MG63 (cell line): ENCODE data around the gene IFNGR2. TPM values are rescaled to one million over a fixed set of nuclear protein-coding genes. Genes with fewer than 3 reads are reported as not detected.

Source experiments
- DNase-seq: peaks from one replicate; pipeline ENCODE4 v3.0.0-alpha.2; 2020
- H3K27me3 ChIP-seq: fragments of 250-450 bp; sonication (Bioruptor Pico); 2 replicates; pipeline ENCODE4 v1.5.1; 2020; ENCODE audit warnings: mild to moderate bottlenecking, moderate library complexity
- H3K36me3 ChIP-seq: fragments of 250-450 bp; sonication (Bioruptor Pico); 2 replicates; pipeline ENCODE4 v1.5.1; 2020; ENCODE audit warnings: mild to moderate bottlenecking, moderate library complexity
- H3K4me3 ChIP-seq: fragments of 250-450 bp; sonication (Bioruptor Pico); 2 replicates; pipeline ENCODE4 v1.5.1; 2020; ENCODE audit warnings: mild to moderate bottlenecking, moderate library complexity
- H3K9me3 ChIP-seq: fragments of 250-450 bp; sonication (Bioruptor Pico); 2 replicates; pipeline ENCODE4 v1.5.1; 2020; ENCODE audit warnings: mild to moderate bottlenecking, moderate library complexity
- total RNA-seq: library from RNA; depleted of rRNA; stranded (reverse); fragments of >200 nt; shearing (Covaris generic); gene quantifications from 2 replicates; pipeline ENCODE4 v1.2.3, GENCODE V29; 2014; ENCODE audit warnings: low replicate concordance; rRNA removed

IFNGR2 gene
- total RNA-seq, 1 experiment from 2014 or later: 63.6 TPM

GRCh38 chr21:33481314-33481943 is 78.2 kb downstream of the IFNGR2 start:
- Histone ChIP-seq H3K4me3 (no peak overlapping the region), H3K9me3 (no peaks in the 10 kb centered on the region), H3K27me3 (no peaks in the 10 kb centered on the region), H3K36me3 (no peaks in the 10 kb centered on the region)
- DNase-seq: no peak

Other genes starting within 250 kb of the IFNGR2 start
- gene IFNAR2, start 173.5 kb upstream of the IFNGR2 start, total RNA-seq: 2.6 and 5.8 TPM in 2 replicates
- 44.5 and 64.3 TPM in 2 replicates for gene IL10RB, start 137.0 kb upstream of the IFNGR2 start, total RNA-seq
- gene IFNAR1, start 78.4 kb upstream of the IFNGR2 start, total RNA-seq: 1.7 and 6.6 TPM in 2 replicates
- 14.3 and 16.3 TPM in 2 replicates for gene TMEM50B, start 76.6 kb downstream of the IFNGR2 start, total RNA-seq
- gene DNAJC28, start 88.3 kb downstream of the IFNGR2 start, total RNA-seq: 0.72 and 1.1 TPM in 2 replicates
- gene GART, start 138.7 kb downstream of the IFNGR2 start, total RNA-seq: 52.3 and 55.3 TPM in 2 replicates
- gene SON, start 139.6 kb downstream of the IFNGR2 start, total RNA-seq: 83.7 and 124 TPM in 2 replicates
- 29.4 and 32.0 TPM in 2 replicates for gene DONSON, start 185.3 kb downstream of the IFNGR2 start, total RNA-seq
- 7.8 and 126 TPM in 2 replicates for gene CRYZL1, start 238.3 kb downstream of the IFNGR2 start, total RNA-seq
- gene ITSN1, start 239.1 kb downstream of the IFNGR2 start, total RNA-seq: 7.7 and 10.5 TPM in 2 replicates